Measurements from ENCODE around the gene DNAJC1. TPM values are rescaled to one million over a fixed set of nuclear protein-coding genes. Genes with fewer than 3 reads are reported as not detected.

DNAJC1 gene
- total RNA-seq, 1 experiment from 2014 or later = 19.1 TPM

DNA sequence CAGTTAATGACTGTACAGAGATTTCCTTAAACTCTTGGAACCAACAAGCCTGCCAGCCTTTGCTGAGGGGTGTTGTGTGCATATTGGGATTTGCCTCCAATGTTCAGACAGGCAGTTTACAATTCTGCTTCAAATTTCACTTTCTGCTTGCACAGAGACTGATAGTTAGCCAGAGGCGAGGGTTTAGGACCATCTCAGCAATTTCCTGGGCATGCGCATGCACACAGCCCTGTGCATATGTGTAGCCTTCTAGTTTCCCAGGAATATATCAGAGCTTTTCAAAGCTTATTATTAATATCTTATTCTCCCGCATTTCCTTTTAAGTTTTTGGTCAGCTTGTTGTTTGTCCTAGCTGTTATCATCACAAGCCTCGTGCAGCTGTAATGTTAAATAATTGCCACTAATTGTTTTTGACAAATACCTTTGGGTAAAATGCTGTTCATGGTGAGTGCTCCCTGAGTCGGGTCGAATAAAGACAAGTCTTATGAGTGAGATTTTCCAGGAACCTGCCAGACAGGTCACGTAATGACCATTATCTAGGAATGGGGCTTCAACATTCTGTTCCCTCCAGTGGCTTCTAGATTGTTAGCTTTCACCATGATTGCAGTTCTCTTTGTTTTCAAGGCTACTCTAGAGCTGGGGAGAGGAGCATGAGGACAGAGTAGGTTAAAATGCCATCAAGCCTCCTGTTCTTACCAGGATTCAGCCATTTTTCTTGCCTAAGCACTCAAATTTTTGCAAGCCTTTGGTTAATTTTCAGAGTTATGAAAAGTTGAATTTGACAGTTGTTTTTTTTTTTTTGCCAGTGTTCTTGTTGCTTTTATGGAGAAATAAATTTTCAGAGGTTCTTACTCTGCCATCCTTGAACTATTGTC is 24.1 kb upstream of the DNAJC1 start:
- Histone ChIP-seq H3K4me3 (no peak overlapping the region), H3K79me2 (ENCODE audit: low read depth) (no peaks in the 10 kb centered on the region), H3K4me1 (replicated peaks; ENCODE audit: insufficient read depth) (no peaks in the 10 kb centered on the region), H3K9me2 (ENCODE audit: insufficient read depth) (no peaks in the 10 kb centered on the region), H4K20me1 (ENCODE audit: insufficient read depth) (no peaks in the 10 kb centered on the region), H3K9me3 (ENCODE audit: insufficient read depth, low read depth) (no peaks in the 10 kb centered on the region), H3K27me3 (ENCODE audit: insufficient read depth, low read depth) (no peaks in the 10 kb centered on the region), H3K4me2 (no peak overlapping the region), H3K36me3 (ENCODE audit: low read depth) (no peaks in the 10 kb centered on the region), H2AFZ (no peak overlapping the region), H3F3A (ENCODE audit: insufficient read depth, low read depth) (no peaks in the 10 kb centered on the region), H3K27ac (no peak overlapping the region)
- TF ChIP-seq CTCF (conservative IDR thresholded peaks at IDR 0.05) (no peak), EZH2 (IDR thresholded peaks at IDR 0.05; ENCODE audit: low read depth) (no peak)
- POLR2A ChIA-PET (ENCODE audit: unreplicated experiment) = no interaction called here
- BruUV-seq (replicated peaks) = no TSS peak
- CTCF ChIA-PET = no interaction called here
- intact Hi-C loops (cut with micrococcal nuclease; ENCODE audit: unreplicated experiment) = no loop called here
- DNase-seq = no peak

DNA sequence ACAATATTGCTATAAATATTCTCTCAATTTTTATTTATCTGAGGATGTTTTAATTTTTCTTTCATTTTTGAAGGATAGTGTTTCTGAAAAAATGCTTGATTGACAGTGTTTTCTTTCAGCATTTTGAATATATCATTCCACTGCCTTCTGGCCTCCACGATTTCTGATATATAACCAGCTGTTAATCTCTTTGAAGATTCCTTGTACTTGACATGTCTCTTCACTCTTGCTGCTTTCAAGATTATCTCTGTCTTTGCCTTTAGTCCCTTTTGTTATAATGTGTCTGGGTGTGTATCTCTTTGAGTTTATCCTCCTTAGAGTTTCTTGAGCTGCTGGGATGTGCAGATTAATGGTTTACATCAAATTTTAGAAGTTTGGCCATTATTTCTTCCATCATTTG is 22.8 kb upstream of the DNAJC1 start:
- DNase-seq = no peak
- POLR2A ChIA-PET (ENCODE audit: unreplicated experiment) = no interaction called here
- H3K27ac ChIP-seq = no peak overlapping the region
- no peak overlapping the region for H2AFZ ChIP-seq
- no TSS peak for BruUV-seq (replicated peaks)
- H3K4me3 ChIP-seq = no peak overlapping the region
- H3F3A ChIP-seq (ENCODE audit: insufficient read depth, low read depth) = no peaks in the 10 kb centered on the region
- no peaks in the 10 kb centered on the region for H3K4me1 ChIP-seq (replicated peaks; ENCODE audit: insufficient read depth)
- H3K27me3 ChIP-seq (ENCODE audit: insufficient read depth, low read depth) = no peaks in the 10 kb centered on the region
- no peak overlapping the region for H3K4me2 ChIP-seq
- H3K9me3 ChIP-seq (ENCODE audit: insufficient read depth, low read depth) = no peaks in the 10 kb centered on the region
- no peaks in the 10 kb centered on the region for H3K36me3 ChIP-seq (ENCODE audit: low read depth)
- no peak for TF ChIP-seq EZH2 (IDR thresholded peaks at IDR 0.05; ENCODE audit: low read depth)
- no peak for TF ChIP-seq CTCF (conservative IDR thresholded peaks at IDR 0.05)
- no peaks in the 10 kb centered on the region for H3K79me2 ChIP-seq (ENCODE audit: low read depth)
- no peaks in the 10 kb centered on the region for H3K9me2 ChIP-seq (ENCODE audit: insufficient read depth)
- CTCF ChIA-PET = no interaction called here
- intact Hi-C loops (cut with micrococcal nuclease; ENCODE audit: unreplicated experiment) = no loop called here
- H4K20me1 ChIP-seq (ENCODE audit: insufficient read depth) = no peaks in the 10 kb centered on the region

DNA sequence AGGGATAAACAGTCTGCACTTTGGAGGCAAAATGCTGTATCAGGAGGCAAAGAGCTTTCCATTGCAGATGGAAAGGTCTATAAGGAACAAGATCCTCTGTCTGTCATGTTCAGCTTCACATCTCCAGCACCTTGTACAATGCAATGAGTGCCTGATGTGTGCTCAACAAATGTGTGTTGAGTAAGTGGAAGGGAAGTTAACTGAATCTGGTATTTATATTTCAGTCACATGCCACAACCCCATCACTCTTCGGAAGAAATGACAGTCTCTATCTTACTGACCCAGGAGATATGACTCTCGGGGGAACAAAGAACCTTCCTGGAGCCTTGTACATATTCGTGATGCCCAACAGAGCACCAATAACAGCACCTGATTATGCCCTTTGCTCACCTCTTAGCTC is 20.0 kb upstream of the DNAJC1 start:
- Histone ChIP-seq H3K4me2 (no peak overlapping the region), H3K9me3 (ENCODE audit: insufficient read depth, low read depth) (no peaks in the 10 kb centered on the region), H3K9me2 (ENCODE audit: insufficient read depth) (no peaks in the 10 kb centered on the region), H2AFZ (no peak overlapping the region), H4K20me1 (ENCODE audit: insufficient read depth) (no peaks in the 10 kb centered on the region), H3F3A (ENCODE audit: insufficient read depth, low read depth) (no peaks in the 10 kb centered on the region), H3K27ac (no peak overlapping the region), H3K4me3 (no peak overlapping the region), H3K27me3 (ENCODE audit: insufficient read depth, low read depth) (no peaks in the 10 kb centered on the region), H3K36me3 (ENCODE audit: low read depth) (no peaks in the 10 kb centered on the region), H3K4me1 (replicated peaks; ENCODE audit: insufficient read depth) (no peaks in the 10 kb centered on the region), H3K79me2 (ENCODE audit: low read depth) (no peaks in the 10 kb centered on the region)
- no TSS peak for BruUV-seq (replicated peaks)
- intact Hi-C loops (cut with micrococcal nuclease; ENCODE audit: unreplicated experiment) = no loop called here
- DNase-seq = no peak
- TF ChIP-seq CTCF (conservative IDR thresholded peaks at IDR 0.05) (no peak), EZH2 (IDR thresholded peaks at IDR 0.05; ENCODE audit: low read depth) (no peak)
- ChIA-PET POLR2A (ENCODE audit: unreplicated experiment) (no interaction called here), CTCF (no interaction called here)
